Transverse colon (tissue), 4 donors: ENCODE measurements around the gene MTA2.

ENCODE experiments used
- CTCF ChIP-seq, 5 experiments: fragments of 200-600 bp in 3 of 5; fragments of 450-650 bp in 2 of 5; sonication (generic) in 3 of 5; IDR thresholded peaks; 1 replicate in 2 of 5; 2 replicates in 3 of 5; pipeline ENCODE4 v1.5.1; 2016 to 2017; ENCODE audit warnings: antibody characterized with exemption in 5 of 5, inconsistent platforms in 3 of 5, mild to moderate bottlenecking in 2 of 5, moderate library complexity in 1 of 5
- EP300 ChIP-seq: sonication (generic); formaldehyde crosslinking; IDR thresholded peaks from one replicate; pipeline ENCODE4 v1.6.1; 2017; ENCODE audit warnings: antibody characterized with exemption, low read depth
- POLR2A ChIP-seq: fragments of 450-650 bp; IDR thresholded peaks from one replicate; pipeline ENCODE4 v1.6.1; 2016; ENCODE audit warnings: antibody characterized with exemption, mild to moderate bottlenecking, moderate library complexity
- POLR2AphosphoS5 ChIP-seq, 3 donors: sonication (generic); formaldehyde crosslinking; IDR thresholded peaks; one replicate each; pipeline ENCODE4 v1.6.1; 2016; ENCODE audit warnings: antibody characterized with exemption in 3 of 3

- TF ChIP-seq CTCF (IDR thresholded peaks at IDR 0.05), result no peak
- no peak for TF ChIP-seq EP300
- no peak for TF ChIP-seq POLR2A
- TF ChIP-seq POLR2AphosphoS5 (IDR thresholded peaks at IDR 0.05), result no peak
These were observed 20.5 kb downstream of the MTA2 start for GRCh38 chr11:62580959-62581715.
